ENCODE measurements around the gene ELP1.

ELP1 gene

GRCh38 chr9:108877524-108877923 lies 56.4 kb downstream of the ELP1 start:
- DNase-seq: no peak

DNA sequence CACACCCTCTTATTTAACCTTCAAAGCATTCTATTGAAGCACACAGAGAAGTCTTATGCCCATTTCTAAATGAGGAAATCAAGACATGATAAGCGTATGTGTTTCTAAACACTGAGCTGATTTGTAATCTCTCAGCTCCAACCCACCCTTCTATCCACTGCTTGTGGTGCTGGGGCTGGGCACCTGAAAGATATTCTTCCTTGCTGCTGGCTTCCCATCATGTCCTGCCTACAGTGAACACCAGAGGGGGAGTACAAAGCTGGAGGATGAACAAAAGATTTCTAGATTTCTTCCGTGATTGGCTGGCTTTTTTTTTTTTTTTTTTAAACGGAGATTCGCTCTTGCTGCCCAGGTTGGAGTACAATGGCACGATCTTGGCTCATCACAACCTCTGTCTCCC lies 57.5 kb downstream of the ELP1 start:
- DNase-seq: no peak

DNA sequence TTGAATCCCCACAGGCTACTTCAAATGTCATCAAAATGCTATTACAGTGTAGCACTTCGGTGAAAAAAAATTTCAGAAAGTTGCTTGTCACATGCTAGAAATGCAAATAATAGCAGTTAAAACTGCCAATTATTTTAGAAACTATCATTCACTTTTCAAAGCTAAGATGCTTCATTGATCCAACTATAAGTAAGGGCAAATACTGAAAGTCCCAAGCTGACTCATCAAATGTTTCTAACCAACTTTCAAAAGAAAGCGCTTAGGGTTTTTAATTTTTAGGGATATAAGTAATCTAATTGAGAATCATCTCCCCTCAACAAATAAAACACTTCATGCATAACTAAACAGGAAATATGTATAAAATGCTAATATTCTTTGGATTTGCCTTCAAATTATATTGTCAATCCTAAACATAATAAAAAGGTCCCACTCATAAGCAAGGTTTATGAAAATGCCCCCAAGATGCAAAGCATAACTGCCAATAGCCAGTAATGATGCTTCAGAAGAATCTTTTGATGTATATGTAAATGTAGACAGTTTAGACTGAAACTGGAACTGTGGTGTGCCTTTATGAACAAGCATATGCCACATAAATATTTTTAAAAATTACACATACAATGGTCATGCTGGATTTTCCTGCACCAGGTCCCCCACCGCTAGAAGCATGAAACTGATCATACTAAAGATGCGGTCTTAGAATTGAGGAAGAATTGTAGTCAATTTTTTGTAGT lies 59.7 kb downstream of the ELP1 start:
- DNase-seq: no peak

GRCh38 chr9:108869092-108869725 lies 64.7 kb downstream of the ELP1 start:
- DNase-seq: no peak

DNA sequence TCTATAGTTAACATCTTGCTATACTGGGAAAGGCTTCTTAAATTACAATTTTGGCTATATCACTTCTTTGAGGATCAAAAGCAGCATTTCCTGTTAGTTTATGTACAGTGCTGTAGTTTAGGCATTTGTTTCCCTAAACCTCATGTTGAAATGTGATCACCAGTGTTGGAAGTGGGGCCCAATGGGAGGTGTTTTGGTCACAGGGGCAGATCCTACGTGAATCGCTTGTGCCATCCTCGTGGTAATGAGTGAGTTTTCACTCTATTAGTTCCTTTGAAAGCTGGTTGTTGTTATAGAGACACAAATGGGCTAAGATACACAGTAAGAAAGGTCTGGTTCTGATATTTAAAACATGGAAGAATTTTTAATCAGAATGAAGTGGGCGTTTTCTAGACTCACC lies 66.1 kb downstream of the ELP1 start:
- DNase-seq: no peak

GRCh38 chr9:108867116-108867515 lies 66.8 kb downstream of the ELP1 start:
- DNase-seq: no peak

DNA sequence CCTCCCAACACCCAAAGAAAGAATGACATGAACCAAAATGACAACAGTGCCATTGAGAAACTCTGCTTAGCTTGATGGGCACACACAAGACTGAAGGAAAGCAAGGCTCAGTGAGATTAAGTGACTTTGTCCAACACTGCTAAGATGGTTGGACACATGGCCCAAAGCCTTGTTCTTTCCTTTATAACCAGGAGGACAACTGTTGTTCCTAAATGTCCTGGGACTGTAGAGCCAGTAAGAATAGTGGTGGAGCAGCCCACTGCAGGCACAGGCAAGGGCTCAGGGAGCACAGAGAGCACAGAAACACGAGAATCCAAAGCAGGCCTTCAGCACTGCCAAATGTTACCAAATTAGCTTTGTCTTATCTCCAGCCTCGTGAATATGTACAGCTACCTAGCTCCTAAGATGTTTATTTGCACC lies 67.9 kb downstream of the ELP1 start:
- DNase-seq: no peak

- no peak for DNase-seq
Measured at GRCh38 chr9:108865037-108865436, 68.9 kb downstream of the ELP1 start.

DNA sequence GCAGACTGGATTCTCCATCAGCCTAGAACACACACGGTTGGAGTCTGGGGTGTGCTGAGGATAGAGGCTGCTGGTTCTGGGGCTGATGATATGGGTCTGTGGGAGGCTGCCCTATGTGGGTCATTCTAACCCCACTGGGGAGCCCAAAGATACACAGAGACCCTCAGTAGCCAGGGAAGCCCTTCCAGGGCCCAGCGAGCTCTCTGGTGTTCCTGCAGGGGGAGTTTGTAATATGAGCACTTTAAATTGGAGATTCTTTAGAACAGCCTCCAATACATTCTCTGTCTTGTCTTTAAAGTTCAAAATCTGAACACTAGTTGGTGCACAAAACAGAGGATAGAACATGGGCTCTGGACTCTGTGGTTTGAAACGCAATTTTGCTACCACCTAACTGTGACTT lies 69.5 kb downstream of the ELP1 start:
- no peak for DNase-seq

GRCh38 chr9:108863891-108864290 lies 70.0 kb downstream of the ELP1 start:
- DNase-seq: peak; percentile 31

GRCh38 chr9:108861997-108862396 lies 71.9 kb downstream of the ELP1 start, which contains the start of gene ACTL7A:
Gene ACTL7A, plus strand, starts transcription at chr9:108862266. Its CDS starts 57 bp downstream, at chr9:108862323.
- no peak for DNase-seq

DNA sequence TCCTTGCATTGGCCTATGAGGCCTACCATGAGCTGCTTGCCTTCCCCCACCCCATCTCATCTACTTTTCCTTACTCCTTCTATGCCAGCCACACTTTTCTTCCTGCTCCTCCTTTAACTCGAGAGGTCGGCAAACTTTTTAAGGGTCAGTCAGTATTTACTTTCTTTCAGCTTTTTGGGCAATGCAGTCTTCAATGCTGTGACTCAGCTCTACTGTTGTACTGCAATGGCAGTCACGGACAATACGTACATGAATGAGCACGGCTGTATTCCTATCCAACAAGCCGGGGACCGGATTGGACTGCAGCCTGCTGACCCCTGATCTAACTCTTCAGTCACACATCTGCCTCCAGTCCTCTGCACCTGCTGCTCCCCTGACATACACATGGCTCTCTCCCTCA lies 72.5 kb downstream of the ELP1 start:
- no peak for DNase-seq

DNA sequence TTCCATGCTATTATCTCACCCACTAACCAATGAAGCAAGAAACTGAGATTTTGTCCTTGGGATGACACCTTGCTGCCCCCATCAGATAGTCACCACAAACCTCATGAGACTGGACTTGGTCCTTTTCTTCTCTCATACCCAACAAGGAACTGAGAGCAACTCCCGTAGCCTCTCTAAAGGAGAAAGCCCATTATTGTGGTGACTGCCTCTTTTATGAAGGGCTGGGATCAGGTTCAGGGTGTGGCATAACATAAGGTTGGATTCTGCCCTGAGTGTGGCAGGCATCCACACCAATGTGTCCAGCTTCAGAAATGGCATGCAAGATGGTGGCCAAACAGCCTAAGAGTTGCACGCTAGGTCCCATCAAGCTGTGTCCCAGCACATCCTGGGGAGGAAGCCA lies 73.2 kb downstream of the ELP1 start:
- DNase-seq: no peak

DNA sequence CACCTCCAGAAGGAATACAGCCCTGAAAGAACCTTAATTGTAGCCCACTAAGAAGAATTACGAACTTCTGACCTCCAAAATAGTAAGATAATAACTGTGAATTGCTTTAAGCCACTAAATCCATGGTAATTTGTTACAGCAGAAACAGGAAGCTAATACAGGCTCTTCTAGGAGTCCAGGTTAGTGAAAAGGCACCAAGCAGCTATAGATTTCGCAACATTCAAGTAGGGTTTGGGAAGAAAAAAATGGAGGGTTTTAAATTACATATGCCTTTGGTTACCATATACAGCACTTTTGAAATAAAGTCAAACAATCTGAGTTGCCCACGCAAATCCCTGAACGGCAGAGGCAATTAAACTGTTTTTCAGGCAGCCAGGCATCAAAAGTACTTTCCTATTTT lies 73.6 kb downstream of the ELP1 start:
- no peak for DNase-seq

DNA sequence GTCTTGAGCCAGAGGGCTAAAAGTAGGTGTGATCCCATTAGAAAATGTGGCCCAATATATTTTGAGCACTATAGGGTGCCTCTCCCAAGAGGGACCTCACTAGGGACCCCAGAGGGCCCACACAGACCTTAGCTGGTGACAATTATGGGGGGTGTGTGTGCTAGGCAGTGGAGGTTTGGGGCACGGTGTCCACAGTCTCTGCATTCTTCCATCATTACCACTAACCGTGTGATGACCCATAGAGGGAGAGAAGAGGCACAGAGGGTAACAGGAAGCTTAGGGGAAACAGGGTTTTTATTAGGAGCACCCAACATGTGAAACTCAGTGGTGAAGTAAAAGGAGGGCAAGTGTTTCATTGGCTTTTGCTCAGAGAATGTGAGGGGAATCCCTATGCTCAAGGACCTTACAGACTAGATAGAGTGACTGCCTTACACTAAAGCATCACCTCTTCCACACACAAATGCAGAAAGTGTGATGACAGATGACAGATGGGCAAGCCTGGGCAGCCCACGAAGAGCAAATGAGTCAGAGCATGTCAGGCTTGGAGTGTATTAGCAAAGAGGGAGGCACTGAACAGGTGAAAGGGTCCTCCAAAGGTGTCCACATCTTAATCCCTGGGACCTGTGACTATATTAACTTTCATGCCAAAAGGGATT lies 74.3 kb downstream of the ELP1 start:
- DNase-seq: no peak

DNA sequence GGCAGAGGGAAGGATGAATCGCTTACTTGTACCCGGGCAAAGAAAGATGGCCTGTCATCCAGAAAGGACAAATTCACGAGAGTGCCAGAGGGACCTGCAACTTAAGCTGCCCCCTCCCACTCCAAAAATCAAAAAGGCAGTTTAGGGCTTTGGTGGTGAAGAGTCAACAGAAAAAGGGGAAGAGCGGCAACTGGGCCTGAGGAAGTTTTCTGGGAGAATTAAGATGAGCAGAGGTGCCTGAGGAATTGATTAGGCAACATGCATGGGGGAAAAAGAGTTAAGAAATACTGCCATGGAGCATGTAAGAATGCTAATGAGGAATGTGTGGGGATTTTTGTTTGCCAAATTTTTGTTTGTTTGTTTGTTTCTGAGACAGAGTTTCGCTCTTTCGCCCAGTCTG lies 76.4 kb downstream of the ELP1 start:
- peak; percentile 48 for DNase-seq

DNA sequence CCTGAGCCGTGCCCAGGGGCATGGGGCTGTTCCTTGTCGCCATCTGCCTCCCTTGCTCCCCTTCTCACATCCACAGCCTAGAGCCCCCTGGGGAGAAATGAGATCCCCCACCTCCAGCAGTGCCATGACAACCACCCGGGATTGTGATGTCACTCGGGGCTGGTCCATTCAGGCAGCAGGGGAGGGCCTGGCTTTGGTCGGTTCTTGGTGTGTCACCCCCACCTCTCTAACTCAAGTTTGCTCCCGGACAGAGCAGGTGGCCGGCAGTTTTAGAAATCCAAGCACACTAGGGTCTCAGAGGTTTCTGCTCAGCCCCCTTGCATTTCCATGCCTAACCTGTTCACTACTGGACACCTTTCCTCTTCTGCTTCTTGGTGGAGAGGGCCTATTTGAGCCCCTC lies 78.0 kb downstream of the ELP1 start, which contains the start of gene ACTL7B:
Gene ACTL7B, minus strand, starts transcription at position 99 of the 400 bp plus-strand sequence. Its CDS starts 56 bp downstream, at position 43.
- no peak for DNase-seq

DNA sequence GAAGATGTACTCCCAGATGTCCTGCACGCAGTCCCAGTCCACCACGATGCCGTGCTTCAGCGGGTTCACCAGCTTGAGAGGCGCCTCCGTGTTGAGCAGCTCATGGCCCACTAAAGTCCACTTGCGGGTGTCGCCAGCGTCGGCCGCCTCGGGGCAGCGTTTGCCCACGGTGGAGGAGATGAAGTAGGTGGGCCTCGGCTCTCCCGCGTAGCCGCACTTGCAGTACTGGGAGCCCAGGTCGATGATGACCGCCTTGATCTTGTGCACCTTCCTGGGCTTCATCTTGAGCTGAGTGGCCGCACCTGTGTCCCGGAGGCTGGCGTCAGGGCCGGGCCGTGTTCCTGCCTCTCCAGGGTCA lies 78.4 kb downstream of the ELP1 start:
- no peak for DNase-seq

DNA sequence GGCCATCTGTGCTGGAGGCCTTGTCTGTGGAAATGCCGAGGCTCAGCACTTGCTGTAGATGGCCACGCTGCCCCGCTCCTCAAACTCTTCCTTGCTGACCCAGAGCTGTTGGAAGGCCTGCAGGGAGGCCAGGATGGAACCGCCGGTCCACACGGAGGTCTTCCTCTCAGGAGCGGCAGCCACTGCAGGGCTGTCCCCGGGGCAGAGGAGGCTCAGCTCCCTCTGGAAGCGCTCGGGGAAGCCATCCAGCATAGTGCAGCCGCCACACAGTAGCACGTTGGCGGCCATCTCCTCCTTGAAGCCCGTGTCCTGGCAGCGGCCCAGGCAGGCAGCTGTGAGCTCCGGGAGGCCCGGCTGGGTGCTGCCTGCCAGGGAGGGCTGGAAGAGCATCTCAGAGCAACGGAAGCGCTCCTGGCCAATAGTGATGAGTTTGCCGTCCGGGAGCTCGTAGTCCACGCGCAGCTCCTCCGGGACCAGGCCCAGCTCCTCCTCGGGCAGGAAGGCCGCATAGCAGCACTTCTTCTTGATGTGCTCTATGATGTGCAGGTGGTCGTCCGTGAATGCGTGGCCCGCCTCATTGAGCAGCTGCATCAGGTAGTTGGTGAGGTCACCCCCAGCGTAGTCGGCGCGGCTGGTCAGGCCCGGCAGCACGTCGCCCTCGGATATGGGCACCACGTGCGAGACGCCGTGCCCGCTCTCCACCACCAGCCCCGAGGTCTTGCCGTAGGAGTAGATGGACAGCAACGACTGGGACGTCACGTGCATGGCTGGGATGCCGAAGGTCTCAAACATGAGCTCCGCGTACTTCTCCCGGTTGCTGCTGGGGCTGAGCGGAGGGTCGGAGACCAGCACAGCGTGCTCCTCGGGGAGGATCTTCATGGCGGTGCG lies 79.0 kb downstream of the ELP1 start:
- no peak for DNase-seq

DNA sequence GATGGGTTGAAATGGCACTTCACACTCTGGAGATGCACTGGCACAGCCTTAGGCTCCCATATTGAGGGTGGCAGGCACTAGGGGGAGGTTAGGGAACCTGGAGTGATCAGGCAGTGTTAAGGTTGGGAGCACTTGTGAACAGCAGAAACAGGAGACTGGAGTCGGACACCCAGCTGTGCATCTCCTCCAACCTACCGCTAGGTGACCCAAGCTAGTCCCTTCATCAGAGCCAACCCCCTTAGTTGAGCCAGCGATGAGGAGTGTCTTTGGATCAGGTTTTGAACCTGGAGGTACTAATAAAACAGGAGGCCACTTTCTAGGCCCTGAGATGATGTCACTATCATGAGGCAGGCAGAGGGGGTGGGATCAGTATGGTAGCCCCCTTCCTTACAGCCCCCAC lies 79.8 kb downstream of the ELP1 start:
- DNase-seq: no peak

- no peak for DNase-seq
Measured at GRCh38 chr9:108852079-108852478, 81.8 kb downstream of the ELP1 start.

GRCh38 chr9:108851138-108851537 lies 82.8 kb downstream of the ELP1 start:
- DNase-seq: no peak

- DNase-seq: peak; percentile 27
Measured at GRCh38 chr9:108850293-108850897, 83.5 kb downstream of the ELP1 start.
